Ectodermal cell (in vitro differentiated cells): ENCODE data around the gene HEBP1.

ENCODE experiments used
- H3K27ac ChIP-seq: 2 replicates; pipeline ENCODE4 v1.7.0; 2013; ENCODE audit warnings: mild to moderate bottlenecking, low read depth, low read length; ENCODE audit not compliant: insufficient read depth, poor library complexity, severe bottlenecking
- H3K27me3 ChIP-seq: 2 replicates; pipeline ENCODE4 v1.7.0; 2013; ENCODE audit warnings: mild to moderate bottlenecking, low read length; ENCODE audit not compliant: insufficient read depth, control insufficient read depth, poor library complexity, severe bottlenecking
- H3K36me3 ChIP-seq: one replicate; pipeline ENCODE4 v1.7.0; 2013; ENCODE audit warnings: low read length; ENCODE audit not compliant: control insufficient read depth, insufficient read depth
- H3K4me1 ChIP-seq: one replicate; pipeline ENCODE4 v1.7.0; 2013; ENCODE audit warnings: low read length; ENCODE audit not compliant: control insufficient read depth, insufficient read depth
- H3K4me3 ChIP-seq: 2 replicates; pipeline ENCODE4 v1.7.0; 2013; ENCODE audit warnings: low read depth, low read length, control low read depth; ENCODE audit not compliant: insufficient read depth
- H3K9me3 ChIP-seq: 2 replicates; pipeline ENCODE4 v1.7.0; 2013; ENCODE audit warnings: mild to moderate bottlenecking, low read length, moderate library complexity; ENCODE audit not compliant: control insufficient read depth
- WGBS, 2 experiments: methylation state at CpG; one replicate each; pipeline ENCODE4 v1.1.7; 2013; ENCODE audit warnings: missing lambda C conversion rate in 2 of 2; 5-methylcytosine and 5-hydroxymethylcytosine counted together

The HEBP1 gene

DNA sequence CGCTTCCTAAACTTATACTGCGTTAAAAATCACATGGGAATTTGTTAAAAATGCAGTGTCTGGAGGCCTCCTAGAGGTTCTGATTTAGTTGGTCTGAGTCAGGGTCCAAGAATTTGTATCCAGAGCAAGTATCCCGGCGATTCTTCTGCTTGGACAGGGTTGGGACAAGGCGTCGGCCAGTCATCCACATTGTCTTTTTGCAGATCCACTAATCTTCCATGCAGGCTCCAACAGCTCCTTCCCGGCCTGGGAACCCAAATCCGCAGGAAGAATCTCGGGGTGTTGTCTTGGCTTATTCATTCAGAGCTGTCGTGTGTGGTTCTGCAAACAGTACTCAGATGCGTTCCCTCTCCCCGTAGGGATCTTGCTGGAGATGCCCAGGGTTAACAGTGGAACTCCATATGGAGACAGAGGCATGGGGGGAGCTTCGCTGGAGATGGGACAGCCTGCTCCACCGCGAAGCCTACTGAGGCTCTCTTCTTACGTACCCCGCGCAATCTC is 73.4 kb downstream of the HEBP1 start:
- no peaks in the 10 kb centered on the region for H3K27me3 ChIP-seq
- H3K27ac ChIP-seq, result no peak overlapping the region
- no peaks in the 10 kb centered on the region for H3K4me1 ChIP-seq
- no peak overlapping the region for H3K4me3 ChIP-seq
- no peaks in the 10 kb centered on the region for H3K36me3 ChIP-seq
- 95 to 96% methylated on average over 18 of the region's 18 CpGs for WGBS, 2 experiments
- no peaks in the 10 kb centered on the region for H3K9me3 ChIP-seq

DNA sequence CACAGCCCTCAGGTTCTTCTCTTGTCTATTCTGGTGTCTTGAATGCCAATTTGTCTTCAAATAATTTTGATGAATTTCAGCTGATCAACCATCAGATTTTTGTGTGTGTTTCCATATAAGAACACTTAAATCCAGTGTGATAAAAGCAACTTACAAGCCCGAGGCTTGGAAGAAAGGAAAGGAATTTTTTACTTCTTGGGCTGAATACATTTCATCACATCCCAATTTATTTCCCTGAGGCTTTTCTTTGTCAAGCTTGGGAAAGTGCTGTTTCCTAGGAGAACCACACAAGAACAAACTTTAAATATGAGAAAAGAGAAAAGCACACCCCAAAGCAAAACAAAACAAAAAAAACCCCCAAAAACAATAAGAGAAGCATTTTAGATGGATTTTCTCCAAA is 74.7 kb downstream of the HEBP1 start:
- 94% methylated on average over 1 of the region's 1 CpG; no CpG with 5 or more reads in 1 of the 2 experiments for WGBS, 2 experiments
- H3K27ac ChIP-seq, result no peak overlapping the region

More for the DNA sequence above, 74.7 kb downstream of the HEBP1 start:
- no peaks in the 10 kb centered on the region for H3K36me3 ChIP-seq
- no peaks in the 10 kb centered on the region for H3K27me3 ChIP-seq
- no peaks in the 10 kb centered on the region for H3K4me1 ChIP-seq
- H3K4me3 ChIP-seq, result no peak overlapping the region
- no peaks in the 10 kb centered on the region for H3K9me3 ChIP-seq
